ENCODE results near the gene ESYT3. TPM values are rescaled to one million over a fixed set of nuclear protein-coding genes. Genes with fewer than 3 reads are reported as not detected.
A peak's percentile ranks its signal among the peaks of the same experiment; 100 is the strongest.
"Not testable (repeated sequence)": the region's sequence is repeated elsewhere in the genome, so short reads cannot be mapped to it uniquely, and the experiment has no call there.

Gene ESYT3
- total RNA-seq, 1 donor = 0.72 TPM

- Histone ChIP-seq H3K27ac (ENCODE audit: low read depth, low read length) (no peak overlapping the region), H3K79me2 (ENCODE audit: insufficient read depth, low read length) (no peaks in the 10 kb centered on the region), H3K4me2 (ENCODE audit: insufficient read depth, low read length) (no peak overlapping the region), H3K36me3 (ENCODE audit: insufficient read depth, low read length) (peaks cover 3% of the 10 kb centered on the region), H3K9me3 (ENCODE audit: low read depth, low read length) (no peaks in the 10 kb centered on the region), H3K4me3 (ENCODE audit: insufficient read depth, low read length) (no peak overlapping the region), H3K27me3 (ENCODE audit: insufficient read depth, low read length) (no peaks in the 10 kb centered on the region), H4K20me1 (ENCODE audit: insufficient read depth, low read length) (no peaks in the 10 kb centered on the region), H3K4me1 (ENCODE audit: insufficient read depth, low read length) (no peaks in the 10 kb centered on the region), H2AFZ (ENCODE audit: low read length) (no peak overlapping the region)
- TF ChIP-seq CTCF (IDR thresholded peaks at IDR 0.05; ENCODE audit: extremely low read depth, low read depth, low read length) = no peak
- no peak for DNase-seq (ENCODE audit: insufficient read length, low spot score, missing footprints)
Measured at GRCh38 chr3:138507524-138507923, 73.1 kb downstream of the ESYT3 start.

- Histone ChIP-seq H3K79me2 (ENCODE audit: insufficient read depth, low read length) (no peaks in the 10 kb centered on the region), H3K4me3 (ENCODE audit: insufficient read depth, low read length) (no peak overlapping the region), H2AFZ (ENCODE audit: low read length) (no peak overlapping the region), H3K4me2 (ENCODE audit: insufficient read depth, low read length) (no peak overlapping the region), H3K36me3 (ENCODE audit: insufficient read depth, low read length) (peaks cover 3% of the 10 kb centered on the region), H3K9me3 (ENCODE audit: low read depth, low read length) (no peaks in the 10 kb centered on the region), H3K4me1 (ENCODE audit: insufficient read depth, low read length) (no peaks in the 10 kb centered on the region), H4K20me1 (ENCODE audit: insufficient read depth, low read length) (no peaks in the 10 kb centered on the region), H3K27ac (ENCODE audit: low read depth, low read length) (no peak overlapping the region), H3K27me3 (ENCODE audit: insufficient read depth, low read length) (no peaks in the 10 kb centered on the region)
- DNase-seq (ENCODE audit: insufficient read length, low spot score, missing footprints) = no peak
- no peak for TF ChIP-seq CTCF (IDR thresholded peaks at IDR 0.05; ENCODE audit: extremely low read depth, low read depth, low read length)
Measured at GRCh38 chr3:138509586-138509985, 75.2 kb downstream of the ESYT3 start.

DNA sequence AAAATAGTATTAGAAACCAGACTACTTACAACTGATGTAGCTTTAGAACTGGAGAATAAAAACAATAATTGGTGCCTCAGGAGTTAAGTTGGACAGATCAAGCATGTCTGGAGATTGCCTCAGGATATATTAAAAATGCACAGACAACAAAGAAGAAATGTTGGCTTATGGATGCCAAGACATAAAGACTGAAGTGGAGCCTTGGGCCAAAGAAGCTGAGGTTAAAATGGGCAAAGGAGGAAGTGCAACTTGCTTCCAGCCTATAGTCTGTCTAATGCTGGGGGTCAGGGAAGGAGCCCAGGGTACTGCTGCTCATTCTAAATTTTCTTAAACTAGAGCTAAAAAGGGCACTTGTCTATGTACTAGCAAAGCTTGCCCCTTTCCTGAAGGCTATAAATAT is 77.5 kb downstream of the ESYT3 start:
- H2AFZ ChIP-seq (ENCODE audit: low read length) = no peak overlapping the region
- no peak overlapping the region for H3K4me3 ChIP-seq (ENCODE audit: insufficient read depth, low read length)
- no peaks in the 10 kb centered on the region for H3K4me1 ChIP-seq (ENCODE audit: insufficient read depth, low read length)
- H3K9me3 ChIP-seq (ENCODE audit: low read depth, low read length) = no peaks in the 10 kb centered on the region
- H3K27ac ChIP-seq (ENCODE audit: low read depth, low read length) = no peak overlapping the region
- no peaks in the 10 kb centered on the region for H3K36me3 ChIP-seq (ENCODE audit: insufficient read depth, low read length)
- no peak for DNase-seq (ENCODE audit: insufficient read length, low spot score, missing footprints)
- H3K4me2 ChIP-seq (ENCODE audit: insufficient read depth, low read length) = no peak overlapping the region
- no peaks in the 10 kb centered on the region for H3K79me2 ChIP-seq (ENCODE audit: insufficient read depth, low read length)
- H4K20me1 ChIP-seq (ENCODE audit: insufficient read depth, low read length) = no peaks in the 10 kb centered on the region
- TF ChIP-seq CTCF (IDR thresholded peaks at IDR 0.05; ENCODE audit: extremely low read depth, low read depth, low read length) = no peak
- no peaks in the 10 kb centered on the region for H3K27me3 ChIP-seq (ENCODE audit: insufficient read depth, low read length)

- Histone ChIP-seq H3K27ac (ENCODE audit: low read depth, low read length) (no peak overlapping the region), H3K4me1 (ENCODE audit: insufficient read depth, low read length) (no peaks in the 10 kb centered on the region), H3K27me3 (ENCODE audit: insufficient read depth, low read length) (no peaks in the 10 kb centered on the region), H3K4me2 (ENCODE audit: insufficient read depth, low read length) (no peak overlapping the region), H3K36me3 (ENCODE audit: insufficient read depth, low read length) (no peaks in the 10 kb centered on the region), H4K20me1 (ENCODE audit: insufficient read depth, low read length) (no peaks in the 10 kb centered on the region), H3K4me3 (ENCODE audit: insufficient read depth, low read length) (no peak overlapping the region), H3K9me3 (ENCODE audit: low read depth, low read length) (no peaks in the 10 kb centered on the region), H2AFZ (ENCODE audit: low read length) (no peak overlapping the region), H3K79me2 (ENCODE audit: insufficient read depth, low read length) (no peaks in the 10 kb centered on the region)
- DNase-seq (ENCODE audit: insufficient read length, low spot score, missing footprints) = peak; percentile 58
- no peak for TF ChIP-seq CTCF (IDR thresholded peaks at IDR 0.05; ENCODE audit: extremely low read depth, low read depth, low read length)
Measured at GRCh38 chr3:138513090-138513843, 78.9 kb downstream of the ESYT3 start.

DNA sequence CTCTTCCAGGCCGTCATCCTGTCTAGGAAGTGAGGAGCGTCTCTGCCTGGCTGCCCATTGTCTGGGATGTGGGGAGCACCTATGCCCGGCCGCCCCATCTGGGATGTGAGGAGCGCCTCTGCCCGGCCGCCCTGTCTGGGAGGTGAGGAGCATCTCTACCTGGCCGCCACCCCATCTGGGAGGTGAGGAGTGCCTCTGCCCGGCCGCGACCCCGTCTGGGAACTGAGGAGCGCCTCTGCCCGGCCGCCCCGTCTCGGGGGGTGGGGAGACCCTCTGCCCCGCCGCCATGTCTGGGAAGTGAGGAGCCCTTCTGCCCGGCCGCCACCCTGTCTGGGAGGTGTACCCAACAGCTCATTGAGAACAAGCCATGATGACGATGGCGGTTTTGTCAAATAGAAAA is 87.0 kb downstream of the ESYT3 start:
- H2AFZ ChIP-seq (ENCODE audit: low read length); H3K79me2 ChIP-seq (ENCODE audit: insufficient read depth, low read length); H3K27ac ChIP-seq (ENCODE audit: low read depth, low read length); H3K4me1 ChIP-seq (ENCODE audit: insufficient read depth, low read length); H3K4me2 ChIP-seq (ENCODE audit: insufficient read depth, low read length); H3K4me3 ChIP-seq (ENCODE audit: insufficient read depth, low read length); H3K36me3 ChIP-seq (ENCODE audit: insufficient read depth, low read length); H3K9me3 ChIP-seq (ENCODE audit: low read depth, low read length); DNase-seq (ENCODE audit: insufficient read length, low spot score, missing footprints); H4K20me1 ChIP-seq (ENCODE audit: insufficient read depth, low read length); H3K27me3 ChIP-seq (ENCODE audit: insufficient read depth, low read length): not testable (repeated sequence)

Data from osteoblast (primary cell).